ENCODE results near the gene GPATCH11.

DNA sequence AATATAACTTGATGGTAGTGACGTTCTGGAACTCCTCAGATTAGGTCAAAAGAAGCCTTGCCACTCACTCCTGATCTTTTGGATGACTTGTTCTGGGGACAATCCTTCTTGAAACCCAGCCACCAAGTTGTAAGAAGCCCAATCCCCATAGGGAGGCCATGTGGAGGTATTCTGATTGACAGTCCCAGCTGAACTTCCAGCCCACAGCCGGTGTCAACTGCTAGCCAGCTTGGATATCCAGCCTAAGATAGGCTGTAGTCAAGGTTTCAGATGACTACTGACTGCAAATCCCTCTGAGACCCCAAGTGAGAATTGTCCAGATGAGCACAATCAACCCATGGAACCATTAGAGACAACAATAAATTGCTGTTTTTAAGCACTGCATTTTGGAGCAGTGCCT lies 41.1 kb downstream of the GPATCH11 start:
- TF ChIP-seq CTCF (IDR thresholded peaks at IDR 0.05) (no peak), POLR2A (IDR thresholded peaks at IDR 0.05) (no peak)
